GM23338 (cell line): ENCODE data around the gene DYRK1A.

ENCODE experiments used
- CREB1 ChIP-seq: fragments of 250-450 bp; sonication (Bioruptor Pico); IDR thresholded peaks from 2 replicates; pipeline ENCODE4 v1.5.0; 2020; ENCODE audit warnings: low read depth, mild to moderate bottlenecking, moderate library complexity
- ETS1 ChIP-seq: IDR thresholded peaks from 2 replicates; pipeline ENCODE4 v1.6.1; 2016; ENCODE audit warnings: antibody characterized with exemption
- EZH2 ChIP-seq: fragments of 200-600 bp; sonication (generic); IDR thresholded peaks from one replicate; pipeline ENCODE4 v1.8.0; 2017; ENCODE audit warnings: antibody characterized with exemption, mild to moderate bottlenecking, low read depth; ENCODE audit not compliant: unreplicated experiment
- EZH2phosphoT487 ChIP-seq: fragments of 200-600 bp; sonication (generic); IDR thresholded peaks from one replicate; pipeline ENCODE4 v1.8.1; 2018; ENCODE audit warnings: antibody characterized with exemption; ENCODE audit not compliant: unreplicated experiment
- JUNB ChIP-seq: IDR thresholded peaks from one replicate; pipeline ENCODE4 v1.6.1; 2016; ENCODE audit warnings: antibody characterized with exemption; ENCODE audit not compliant: unreplicated experiment
- POLR2AphosphoS5 ChIP-seq: IDR thresholded peaks from 2 replicates; pipeline ENCODE4 v1.6.1; 2016; ENCODE audit warnings: antibody characterized with exemption, low read depth
- REST ChIP-seq: IDR thresholded peaks from one replicate; pipeline ENCODE4 v1.6.1; 2018; ENCODE audit warnings: antibody characterized with exemption; ENCODE audit not compliant: unreplicated experiment
- STAT1 ChIP-seq: IDR thresholded peaks from one replicate; pipeline ENCODE4 v1.6.1; 2016; ENCODE audit warnings: antibody characterized with exemption; ENCODE audit not compliant: unreplicated experiment
- ZNF114 ChIP-seq: fragments of 250-450 bp; sonication (Bioruptor Pico); IDR thresholded peaks from 2 replicates; pipeline ENCODE4 v1.5.0; 2020; ENCODE audit warnings: mild to moderate bottlenecking, moderate library complexity
- ZNF331 ChIP-seq: fragments of 250-450 bp; sonication (Bioruptor Pico); IDR thresholded peaks from 2 replicates; pipeline ENCODE4 v1.5.0; 2020; ENCODE audit warnings: low read depth, mild to moderate bottlenecking, moderate library complexity
- TF ChIP-seq, protein P1 (sequence below), 2 experiments: fragments of 200-600 bp in 1 of 2; sonication (generic) in 1 of 2; conservative IDR thresholded peaks; 2 replicates each; pipeline versions ENCODE4 v1.5.1 to v1.6.1; 2016 to 2017; ENCODE audit warnings: antibody characterized with exemption in 2 of 2, low read depth in 2 of 2, mild to moderate bottlenecking in 2 of 2, moderate library complexity in 1 of 2
- TF ChIP-seq, protein P2 (sequence below): fragments of 250-450 bp; sonication (Bioruptor Pico); IDR thresholded peaks from 2 replicates; pipeline ENCODE4 v1.5.0; 2020; ENCODE audit warnings: mild to moderate bottlenecking, moderate library complexity

- TF ChIP-seq JUNB (no peak), REST (no peak), ZNF114 (CRISPR knock-in tag) (no peak), POLR2AphosphoS5 (no peak), EZH2 (no peak), EZH2phosphoT487 (no peak), CREB1 (CRISPR knock-in tag) (no peak), ZNF331 (CRISPR knock-in tag) (no peak), ETS1 (no peak), STAT1 (no peak)
- TF ChIP-seq, protein P1, sequence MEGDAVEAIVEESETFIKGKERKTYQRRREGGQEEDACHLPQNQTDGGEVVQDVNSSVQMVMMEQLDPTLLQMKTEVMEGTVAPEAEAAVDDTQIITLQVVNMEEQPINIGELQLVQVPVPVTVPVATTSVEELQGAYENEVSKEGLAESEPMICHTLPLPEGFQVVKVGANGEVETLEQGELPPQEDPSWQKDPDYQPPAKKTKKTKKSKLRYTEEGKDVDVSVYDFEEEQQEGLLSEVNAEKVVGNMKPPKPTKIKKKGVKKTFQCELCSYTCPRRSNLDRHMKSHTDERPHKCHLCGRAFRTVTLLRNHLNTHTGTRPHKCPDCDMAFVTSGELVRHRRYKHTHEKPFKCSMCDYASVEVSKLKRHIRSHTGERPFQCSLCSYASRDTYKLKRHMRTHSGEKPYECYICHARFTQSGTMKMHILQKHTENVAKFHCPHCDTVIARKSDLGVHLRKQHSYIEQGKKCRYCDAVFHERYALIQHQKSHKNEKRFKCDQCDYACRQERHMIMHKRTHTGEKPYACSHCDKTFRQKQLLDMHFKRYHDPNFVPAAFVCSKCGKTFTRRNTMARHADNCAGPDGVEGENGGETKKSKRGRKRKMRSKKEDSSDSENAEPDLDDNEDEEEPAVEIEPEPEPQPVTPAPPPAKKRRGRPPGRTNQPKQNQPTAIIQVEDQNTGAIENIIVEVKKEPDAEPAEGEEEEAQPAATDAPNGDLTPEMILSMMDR (conservative IDR thresholded peaks at IDR 0.05; ENCODE audit: low read depth in 2 of 2), result no peak
- TF ChIP-seq, protein P2, sequence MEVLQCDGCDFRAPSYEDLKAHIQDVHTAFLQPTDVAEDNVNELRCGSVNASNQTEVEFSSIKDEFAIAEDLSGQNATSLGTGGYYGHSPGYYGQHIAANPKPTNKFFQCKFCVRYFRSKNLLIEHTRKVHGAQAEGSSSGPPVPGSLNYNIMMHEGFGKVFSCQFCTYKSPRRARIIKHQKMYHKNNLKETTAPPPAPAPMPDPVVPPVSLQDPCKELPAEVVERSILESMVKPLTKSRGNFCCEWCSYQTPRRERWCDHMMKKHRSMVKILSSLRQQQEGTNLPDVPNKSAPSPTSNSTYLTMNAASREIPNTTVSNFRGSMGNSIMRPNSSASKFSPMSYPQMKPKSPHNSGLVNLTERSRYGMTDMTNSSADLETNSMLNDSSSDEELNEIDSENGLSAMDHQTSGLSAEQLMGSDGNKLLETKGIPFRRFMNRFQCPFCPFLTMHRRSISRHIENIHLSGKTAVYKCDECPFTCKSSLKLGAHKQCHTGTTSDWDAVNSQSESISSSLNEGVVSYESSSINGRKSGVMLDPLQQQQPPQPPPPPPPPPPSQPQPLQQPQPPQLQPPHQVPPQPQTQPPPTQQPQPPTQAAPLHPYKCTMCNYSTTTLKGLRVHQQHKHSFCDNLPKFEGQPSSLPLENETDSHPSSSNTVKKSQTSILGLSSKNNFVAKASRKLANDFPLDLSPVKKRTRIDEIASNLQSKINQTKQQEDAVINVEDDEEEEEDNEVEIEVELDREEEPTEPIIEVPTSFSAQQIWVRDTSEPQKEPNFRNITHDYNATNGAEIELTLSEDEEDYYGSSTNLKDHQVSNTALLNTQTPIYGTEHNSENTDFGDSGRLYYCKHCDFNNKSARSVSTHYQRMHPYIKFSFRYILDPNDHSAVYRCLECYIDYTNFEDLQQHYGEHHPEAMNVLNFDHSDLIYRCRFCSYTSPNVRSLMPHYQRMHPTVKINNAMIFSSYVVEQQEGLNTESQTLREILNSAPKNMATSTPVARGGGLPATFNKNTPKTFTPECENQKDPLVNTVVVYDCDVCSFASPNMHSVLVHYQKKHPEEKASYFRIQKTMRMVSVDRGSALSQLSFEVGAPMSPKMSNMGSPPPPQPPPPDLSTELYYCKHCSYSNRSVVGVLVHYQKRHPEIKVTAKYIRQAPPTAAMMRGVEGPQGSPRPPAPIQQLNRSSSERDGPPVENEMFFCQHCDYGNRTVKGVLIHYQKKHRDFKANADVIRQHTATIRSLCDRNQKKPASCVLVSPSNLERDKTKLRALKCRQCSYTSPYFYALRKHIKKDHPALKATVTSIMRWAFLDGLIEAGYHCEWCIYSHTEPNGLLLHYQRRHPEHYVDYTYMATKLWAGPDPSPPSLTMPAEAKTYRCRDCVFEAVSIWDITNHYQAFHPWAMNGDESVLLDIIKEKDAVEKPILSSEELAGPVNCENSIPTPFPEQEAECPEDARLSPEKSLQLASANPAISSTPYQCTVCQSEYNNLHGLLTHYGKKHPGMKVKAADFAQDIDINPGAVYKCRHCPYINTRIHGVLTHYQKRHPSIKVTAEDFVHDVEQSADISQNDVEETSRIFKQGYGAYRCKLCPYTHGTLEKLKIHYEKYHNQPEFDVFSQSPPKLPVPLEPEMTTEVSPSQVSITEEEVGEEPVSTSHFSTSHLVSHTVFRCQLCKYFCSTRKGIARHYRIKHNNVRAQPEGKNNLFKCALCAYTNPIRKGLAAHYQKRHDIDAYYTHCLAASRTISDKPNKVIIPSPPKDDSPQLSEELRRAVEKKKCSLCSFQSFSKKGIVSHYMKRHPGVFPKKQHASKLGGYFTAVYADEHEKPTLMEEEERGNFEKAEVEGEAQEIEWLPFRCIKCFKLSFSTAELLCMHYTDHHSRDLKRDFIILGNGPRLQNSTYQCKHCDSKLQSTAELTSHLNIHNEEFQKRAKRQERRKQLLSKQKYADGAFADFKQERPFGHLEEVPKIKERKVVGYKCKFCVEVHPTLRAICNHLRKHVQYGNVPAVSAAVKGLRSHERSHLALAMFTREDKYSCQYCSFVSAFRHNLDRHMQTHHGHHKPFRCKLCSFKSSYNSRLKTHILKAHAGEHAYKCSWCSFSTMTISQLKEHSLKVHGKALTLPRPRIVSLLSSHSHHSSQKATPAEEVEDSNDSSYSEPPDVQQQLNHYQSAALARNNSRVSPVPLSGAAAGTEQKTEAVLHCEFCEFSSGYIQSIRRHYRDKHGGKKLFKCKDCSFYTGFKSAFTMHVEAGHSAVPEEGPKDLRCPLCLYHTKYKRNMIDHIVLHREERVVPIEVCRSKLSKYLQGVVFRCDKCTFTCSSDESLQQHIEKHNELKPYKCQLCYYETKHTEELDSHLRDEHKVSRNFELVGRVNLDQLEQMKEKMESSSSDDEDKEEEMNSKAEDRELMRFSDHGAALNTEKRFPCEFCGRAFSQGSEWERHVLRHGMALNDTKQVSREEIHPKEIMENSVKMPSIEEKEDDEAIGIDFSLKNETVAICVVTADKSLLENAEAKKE (CRISPR knock-in tag), result no peak
Measured at GRCh38 chr21:37507716-37508115, 141.1 kb downstream of the DYRK1A start.
